HG02840 (cell line): ENCODE measurements around the gene HPGD.

Source experiments
- ATAC-seq: cut with Tn5 transposase; IDR thresholded peaks from one replicate; pipeline ENCODE4 v1.9.1; 2021; ENCODE audit warnings: mild to moderate bottlenecking, moderate library complexity, moderate number of reproducible peaks; ENCODE audit not compliant: unreplicated experiment, low FRiP score

HPGD gene

GRCh38 chr4:174522183-174523024, at the start of gene HPGD:
Gene HPGD, minus strand, starts transcription at chr4:174522488. Its CDS starts 37 bp downstream, at chr4:174522451.
- peak; percentile 58 for ATAC-seq

DNA sequence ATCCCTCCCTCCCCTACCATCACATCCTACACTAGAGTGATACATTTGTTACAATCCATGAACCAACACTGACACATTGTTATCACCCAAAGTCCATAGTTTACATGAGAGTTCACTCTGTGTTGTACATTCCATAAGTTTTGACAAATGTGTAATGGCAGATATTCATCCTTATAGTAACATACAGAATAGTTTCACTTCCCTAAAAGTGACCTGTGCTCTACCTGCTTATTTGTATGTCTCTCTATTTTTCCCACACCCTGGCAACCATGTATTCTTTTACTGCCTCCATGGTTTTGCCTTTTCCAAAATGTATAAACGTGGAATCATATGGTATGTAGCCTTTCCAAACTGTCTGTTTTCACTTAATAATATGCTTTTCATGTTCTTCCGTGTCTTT, 42.2 kb upstream of the HPGD start:
- no peak for ATAC-seq

GRCh38 chr4:174563399-174563798, 41.1 kb upstream of the HPGD start:
- ATAC-seq, result no peak

DNA sequence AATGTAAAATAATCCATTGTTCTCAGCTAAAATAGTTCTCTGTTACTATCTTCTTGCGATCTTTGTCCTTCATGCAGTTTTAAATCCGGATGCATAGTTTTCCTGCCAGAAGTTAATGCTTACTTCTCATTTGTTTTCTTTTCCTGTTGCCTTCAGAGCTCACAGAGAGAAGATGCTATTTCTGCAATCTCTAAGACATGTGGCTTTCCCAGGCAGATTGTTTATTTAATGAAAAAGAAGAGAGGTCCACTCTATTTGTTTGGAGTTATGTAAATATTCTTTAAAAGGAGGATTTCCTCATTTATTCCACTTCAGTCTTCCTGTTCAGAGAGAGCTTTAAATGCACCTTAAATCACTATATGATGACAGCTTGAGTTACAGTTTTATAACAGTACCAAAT, 39.3 kb upstream of the HPGD start:
- no peak for ATAC-seq

DNA sequence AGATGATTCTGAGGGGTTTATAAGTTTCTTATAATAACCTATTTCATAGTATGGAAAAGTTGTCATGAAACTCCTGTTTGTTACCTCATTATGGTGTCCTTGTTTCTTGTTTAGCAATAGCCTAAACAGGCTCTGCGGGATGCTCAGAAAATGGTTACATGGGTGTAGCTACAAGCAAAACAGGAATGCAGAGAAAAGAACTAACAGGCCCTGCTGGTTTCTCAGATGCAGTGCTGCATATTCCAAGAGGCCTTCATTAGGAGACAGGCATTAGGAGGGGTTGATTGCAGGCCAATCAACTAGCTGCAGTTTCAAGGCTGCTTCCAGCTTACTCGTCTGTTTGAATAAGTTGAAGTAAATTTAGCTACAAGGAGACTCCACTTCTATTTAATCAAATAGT, 37.6 kb upstream of the HPGD start:
- ATAC-seq, result no peak

- no peak for ATAC-seq
These were observed 33.7 kb upstream of the HPGD start for GRCh38 chr4:174555789-174556630.

DNA sequence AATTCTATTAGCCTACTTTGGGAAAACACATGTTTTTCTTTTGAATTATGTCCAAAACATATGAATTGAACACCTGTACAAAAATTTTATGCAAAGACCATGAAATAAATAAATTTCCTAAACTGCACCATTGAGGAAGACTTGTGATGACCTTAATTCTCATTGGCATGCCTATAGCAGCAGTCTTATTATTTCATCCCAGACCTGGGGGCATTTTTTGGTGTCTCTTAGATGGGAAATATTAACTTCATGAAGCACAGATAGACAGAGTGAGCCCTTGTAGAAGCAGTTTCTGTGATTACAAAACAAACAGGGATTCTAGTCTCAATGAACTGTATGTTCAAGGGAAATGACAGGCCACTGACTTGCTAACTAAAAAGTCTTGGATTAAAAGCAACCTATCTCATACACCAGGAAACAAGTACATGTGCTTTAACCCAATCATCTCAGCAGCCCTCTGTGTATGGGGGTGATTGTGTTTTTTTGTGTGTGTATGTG, 32.0 kb upstream of the HPGD start:
- ATAC-seq, result no peak

DNA sequence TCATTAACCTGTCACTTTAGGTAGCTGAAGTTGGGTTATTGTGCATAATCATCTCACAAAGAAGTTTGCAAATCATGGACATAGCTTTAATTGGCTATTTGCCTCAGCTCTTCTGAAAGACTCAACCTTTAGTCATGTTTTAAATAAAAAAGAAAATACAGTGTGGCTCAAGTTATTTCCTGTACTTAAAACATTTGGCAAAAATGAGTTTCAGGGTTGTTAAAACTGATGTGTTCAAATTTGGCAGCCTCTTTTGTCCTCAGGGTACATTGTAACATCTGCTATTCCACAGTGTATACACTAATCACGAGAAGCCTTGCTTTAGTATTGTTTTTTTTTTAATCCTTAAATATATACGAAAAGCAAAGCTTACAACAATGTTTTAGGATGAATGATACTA, 31.5 kb upstream of the HPGD start:
- no peak for ATAC-seq

DNA sequence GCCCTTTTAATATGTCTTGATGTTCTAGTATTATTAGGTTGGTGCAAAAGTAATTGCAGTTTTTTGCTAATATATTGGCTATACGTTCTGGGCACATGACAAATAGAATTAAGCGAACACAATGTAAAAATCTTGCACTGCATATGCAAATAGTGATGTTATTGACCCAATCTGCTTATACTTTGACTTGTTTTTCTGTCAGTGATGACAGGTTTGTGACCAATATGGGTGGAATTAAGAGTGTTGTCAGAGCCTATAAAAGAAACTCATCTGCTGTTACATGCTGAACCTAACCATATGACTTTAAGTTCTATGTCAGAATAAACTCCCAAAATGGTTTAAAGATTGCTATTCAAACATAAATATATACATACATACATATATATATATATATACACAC, 30.7 kb upstream of the HPGD start:
- ATAC-seq, result no peak

- ATAC-seq, result no peak
These were observed 28.3 kb upstream of the HPGD start for GRCh38 chr4:174550541-174550940.

- ATAC-seq, result no peak
These were observed 27.4 kb upstream of the HPGD start for GRCh38 chr4:174549721-174550120.

- ATAC-seq, result no peak
These were observed 23.0 kb upstream of the HPGD start for GRCh38 chr4:174545268-174545667.

DNA sequence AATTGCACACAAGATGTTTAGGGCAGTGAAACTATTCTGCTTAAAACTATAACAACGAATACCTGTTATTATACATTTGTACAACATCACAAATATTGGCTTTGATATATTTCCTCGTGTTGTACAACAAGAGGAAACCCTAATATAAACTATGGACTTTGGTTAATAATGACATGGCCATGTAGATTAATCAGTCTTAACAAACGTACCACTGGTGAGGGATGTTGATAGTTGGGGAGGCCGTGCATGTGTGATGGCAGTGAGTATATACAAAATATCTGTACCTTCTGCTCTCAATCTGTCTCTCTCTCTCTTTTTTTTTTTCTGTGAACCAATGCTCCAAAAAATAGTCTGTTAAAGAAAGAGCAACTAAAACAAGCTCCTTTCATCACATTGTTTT, 22.2 kb upstream of the HPGD start:
- ATAC-seq, result no peak

- no peak for ATAC-seq
These were observed 17.9 kb upstream of the HPGD start for GRCh38 chr4:174540175-174540574.

- no peak for ATAC-seq
These were observed 17.3 kb upstream of the HPGD start for GRCh38 chr4:174539571-174539970.

DNA sequence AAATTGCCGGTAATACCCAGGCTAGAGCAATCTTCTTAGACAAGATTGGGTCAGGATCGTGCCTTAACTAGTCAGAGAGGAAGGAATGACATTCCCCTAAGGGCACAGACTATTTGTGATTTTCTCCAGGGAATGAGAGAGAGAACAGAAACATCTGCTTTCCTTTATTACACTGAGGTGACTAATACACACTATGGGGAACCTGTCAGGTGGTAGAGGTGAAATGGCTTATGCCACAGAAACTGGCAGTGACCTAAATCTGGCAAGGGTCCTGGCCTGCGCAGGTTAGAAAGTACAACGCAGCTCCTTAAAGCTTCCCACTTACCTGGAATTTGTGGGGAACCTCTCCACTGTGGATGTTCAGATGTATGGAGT, 16.6 kb upstream of the HPGD start:
- no peak for ATAC-seq

GRCh38 chr4:174538123-174538875, 16.0 kb upstream of the HPGD start:
- ATAC-seq, result peak; percentile 99

- ATAC-seq, result peak; percentile 38
These were observed 15.3 kb upstream of the HPGD start for GRCh38 chr4:174537634-174538033.

- no peak for ATAC-seq
These were observed 12.2 kb upstream of the HPGD start for GRCh38 chr4:174534461-174534860.

DNA sequence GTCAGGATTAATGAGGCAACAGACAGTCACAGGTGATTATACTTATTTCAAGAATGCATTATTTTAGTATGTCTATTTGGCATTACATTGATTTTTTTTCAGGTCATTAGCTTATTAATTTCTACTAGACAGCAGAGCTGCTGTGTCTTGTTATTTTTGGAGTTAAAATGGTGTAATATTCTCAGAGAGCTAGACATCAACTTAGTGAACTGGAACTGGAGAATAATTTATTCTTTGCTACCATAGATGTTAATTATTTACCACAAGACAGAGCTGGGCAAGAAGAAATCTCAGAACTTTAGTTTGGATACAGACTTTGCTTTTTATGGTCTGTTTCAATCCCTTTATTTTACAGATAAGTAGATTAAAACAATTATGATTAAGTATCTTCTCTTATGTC, 10.2 kb upstream of the HPGD start:
- ATAC-seq, result no peak

DNA sequence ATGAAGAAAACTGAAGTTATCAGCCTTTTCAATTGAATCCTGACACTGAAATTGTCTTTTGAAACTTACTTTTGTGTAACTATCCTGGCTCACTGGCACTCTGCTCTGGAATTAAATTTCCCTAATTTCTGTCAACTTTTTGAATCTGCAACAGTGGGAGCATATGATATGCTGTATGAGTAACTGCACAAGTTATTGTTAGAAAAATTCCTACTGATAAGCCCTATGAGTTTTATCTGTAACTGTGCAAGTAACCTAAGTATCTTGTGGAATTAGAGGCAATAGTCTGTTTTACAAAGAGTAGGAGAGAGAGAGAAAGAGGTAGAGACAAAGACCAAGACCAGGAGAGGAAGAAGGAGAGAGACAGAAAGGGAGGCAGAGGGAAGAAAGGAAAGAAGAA, 9.2 kb upstream of the HPGD start:
- ATAC-seq, result no peak
